ENCODE data around the gene THUMPD2.

- TF ChIP-seq CTCF (conservative IDR thresholded peaks at IDR 0.05; ENCODE audit: low read length), result no peak
- TF ChIP-seq EZH2phosphoT487 (IDR thresholded peaks at IDR 0.05; ENCODE audit: borderline replicate concordance), result no peak
Measured at GRCh38 chr2:39737661-39738060, 41.4 kb downstream of the THUMPD2 start.
